CD4-positive, CD25-positive, alpha-beta regulatory T cell (primary cell): ENCODE measurements around the gene ALG14. TPM values are rescaled to one million over a fixed set of nuclear protein-coding genes. Genes with fewer than 3 reads are reported as not detected.

Experiments
- ATAC-seq, 2 donors: fragments of 150-1000 bp; cut with Tn5 transposase; one replicate each; pipeline ENCODE4 v1.10.0; 2021; ENCODE audit warnings: low read depth in 2 of 2, moderate number of reproducible peaks in 2 of 2, moderate library complexity in 1 of 2
- DNase-seq, 3 donors: peaks; one replicate each; pipeline versions ENCODE4 v3.0.0 to v3.0.0-alpha.2; 2012 to 2022; ENCODE audit warnings: mixed read lengths in 1 of 3
- H3K27ac ChIP-seq: one replicate; pipeline ENCODE4 v1.7.0; 2013; ENCODE audit warnings: mild to moderate bottlenecking, low read length; ENCODE audit not compliant: insufficient read depth, poor library complexity, severe bottlenecking
- H3K27me3 ChIP-seq: one replicate; pipeline ENCODE4 v1.7.0; 2013; ENCODE audit warnings: low read length; ENCODE audit not compliant: control insufficient read depth, insufficient read depth
- H3K36me3 ChIP-seq: one replicate; pipeline ENCODE4 v1.7.0; 2013; ENCODE audit warnings: mild to moderate bottlenecking, low read length, moderate library complexity; ENCODE audit not compliant: control insufficient read depth, insufficient read depth
- H3K4me1 ChIP-seq: 2 replicates; pipeline ENCODE4 v1.7.0; 2013; ENCODE audit warnings: mild to moderate bottlenecking, low read length; ENCODE audit not compliant: insufficient read depth, control insufficient read depth, poor library complexity, severe bottlenecking
- H3K4me3 ChIP-seq: one replicate; pipeline ENCODE4 v1.7.0; 2013; ENCODE audit warnings: low read depth, mild to moderate bottlenecking, low read length, moderate library complexity
- H3K9me3 ChIP-seq, 2 experiments: 1 replicate in 1 of 2; 2 replicates in 1 of 2; pipeline ENCODE4 v1.7.0; 2013; ENCODE audit warnings: low read length in 2 of 2, mild to moderate bottlenecking in 1 of 2, moderate library complexity in 1 of 2; ENCODE audit not compliant: control insufficient read depth in 2 of 2
- H3K27ac Mint-ChIP-seq, 3 donors: one replicate each; pipeline ENCODE4 v1.8.0; 2020 to 2022; ENCODE audit warnings: mild to moderate bottlenecking in 3 of 3, mixed read lengths in 3 of 3, moderate library complexity in 2 of 3
- H3K27me3 Mint-ChIP-seq: one replicate; pipeline ENCODE4 v1.8.0; 2022; ENCODE audit warnings: mild to moderate bottlenecking, mixed read lengths
- H3K36me3 Mint-ChIP-seq: one replicate; pipeline ENCODE4 v1.8.0; 2020; ENCODE audit warnings: mixed read lengths
- H3K4me1 Mint-ChIP-seq, 4 donors: one replicate each; pipeline ENCODE4 v1.8.0; 2020 to 2022; ENCODE audit warnings: mixed read lengths in 4 of 4, mild to moderate bottlenecking in 1 of 4
- H3K4me3 Mint-ChIP-seq, 4 donors: one replicate each; pipeline ENCODE4 v1.8.0; 2020 to 2022; ENCODE audit warnings: mild to moderate bottlenecking in 4 of 4, mixed read lengths in 4 of 4, moderate library complexity in 3 of 4
- H3K9me3 Mint-ChIP-seq, 7 donors: one replicate each; pipeline ENCODE4 v1.8.0; 2020 to 2022; ENCODE audit warnings: mixed read lengths in 7 of 7, mild to moderate bottlenecking in 3 of 7, moderate library complexity in 2 of 7
- polyA plus RNA-seq, 4 donors: library from polyadenylated mRNA; unstranded; fragments of 300-500 nt; fragmentation: Illumina TruSeq; gene quantifications; one replicate each; pipeline ENCODE4 v1.2.3, GENCODE V29; 2021
- total RNA-seq: library from RNA; stranded (reverse); gene quantifications from one replicate; pipeline ENCODE4 v1.2.3, GENCODE V29; 2022

Gene ALG14
- total and polyA plus RNA-seq, 5 donors from 2014 or later, result 1.2 to 11.0 (median 5.7) TPM

- H3K9me3 Mint-ChIP-seq, result no peaks in the 10 kb centered on the region
- no peak overlapping the region for H3K27ac ChIP-seq
- no peak overlapping the region for H3K27ac Mint-ChIP-seq
- no peaks in the 10 kb centered on the region for H3K27me3 Mint-ChIP-seq
- ATAC-seq, result no peak
- H3K4me3 ChIP-seq, result no peak overlapping the region
- no peak overlapping the region for H3K4me3 Mint-ChIP-seq
- peaks cover 5% of the 10 kb centered on the region for H3K36me3 Mint-ChIP-seq
- H3K27me3 ChIP-seq, result no peaks in the 10 kb centered on the region
- DNase-seq, result peak in 1 of 3 donors; percentile 44
- H3K36me3 ChIP-seq, result no peaks in the 10 kb centered on the region
- no peaks in the 10 kb centered on the region for H3K4me1 Mint-ChIP-seq
- H3K4me1 ChIP-seq, result no peaks in the 10 kb centered on the region
- H3K9me3 ChIP-seq, result no peaks in the 10 kb centered on the region
Measured at GRCh38 chr1:95041491-95042165, 31.1 kb downstream of the ALG14 start.

- peaks cover 5% of the 10 kb centered on the region for H3K36me3 Mint-ChIP-seq
Measured at GRCh38 chr1:95040032-95040525, 32.7 kb downstream of the ALG14 start.

GRCh38 chr1:95039360-95040031 lies 33.3 kb downstream of the ALG14 start:
- Histone ChIP-seq H3K36me3 (no peaks in the 10 kb centered on the region), H3K4me3 (no peak overlapping the region), H3K4me1 (no peaks in the 10 kb centered on the region), H3K27me3 (no peaks in the 10 kb centered on the region), H3K27ac (no peak overlapping the region), H3K9me3 (no peaks in the 10 kb centered on the region)
- Mint-ChIP-seq H3K27ac (no peak overlapping the region), H3K27me3 (no peaks in the 10 kb centered on the region), H3K4me3 (no peak overlapping the region), H3K4me1 (no peaks in the 10 kb centered on the region), H3K9me3 (no peaks in the 10 kb centered on the region), H3K36me3 (peaks cover 5% of the 10 kb centered on the region)
- ATAC-seq (no peak), DNase-seq (no peak)

More at GRCh38 chr1:95040032-95040525, 32.7 kb downstream of the ALG14 start:
- Mint-ChIP-seq H3K27me3 (no peaks in the 10 kb centered on the region), H3K4me3 (no peak overlapping the region), H3K4me1 (no peaks in the 10 kb centered on the region), H3K27ac (no peak overlapping the region), H3K9me3 (no peaks in the 10 kb centered on the region)
- Histone ChIP-seq H3K4me1 (no peaks in the 10 kb centered on the region), H3K27ac (no peak overlapping the region), H3K9me3 (no peaks in the 10 kb centered on the region), H3K27me3 (no peaks in the 10 kb centered on the region), H3K4me3 (no peak overlapping the region), H3K36me3 (no peaks in the 10 kb centered on the region)
- ATAC-seq (no peak), DNase-seq (no peak)

- Histone ChIP-seq H3K36me3 (no peaks in the 10 kb centered on the region), H3K4me1 (no peaks in the 10 kb centered on the region), H3K27ac (no peak overlapping the region), H3K27me3 (no peaks in the 10 kb centered on the region), H3K9me3 (no peaks in the 10 kb centered on the region), H3K4me3 (no peak overlapping the region)
- no peak for ATAC-seq
- Mint-ChIP-seq H3K4me1 (no peaks in the 10 kb centered on the region), H3K4me3 (no peak overlapping the region), H3K27me3 (no peaks in the 10 kb centered on the region), H3K9me3 (no peaks in the 10 kb centered on the region), H3K36me3 (peaks cover 13% of the 10 kb centered on the region), H3K27ac (no peak overlapping the region)
- DNase-seq, result no peak
Measured at GRCh38 chr1:95035536-95035935, 37.2 kb downstream of the ALG14 start.

- Histone ChIP-seq H3K36me3 (no peaks in the 10 kb centered on the region), H3K4me1 (no peaks in the 10 kb centered on the region), H3K4me3 (no peak overlapping the region), H3K27ac (no peak overlapping the region), H3K27me3 (no peaks in the 10 kb centered on the region), H3K9me3 (peaks cover 0 to under 1% of the 10 kb centered on the region in 2 experiments)
- Mint-ChIP-seq H3K27ac (no peak overlapping the region), H3K27me3 (no peaks in the 10 kb centered on the region), H3K4me1 (no peaks in the 10 kb centered on the region), H3K9me3 (peaks cover 0 to under 1% (median 0%) of the 10 kb centered on the region in 7 donors), H3K4me3 (no peak overlapping the region), H3K36me3 (peaks cover 13% of the 10 kb centered on the region)
- ATAC-seq, result no peak
- no peak for DNase-seq
Measured at GRCh38 chr1:95034506-95034905, 38.2 kb downstream of the ALG14 start.

- no peaks in the 10 kb centered on the region for H3K36me3 ChIP-seq
- Mint-ChIP-seq H3K4me3 (no peak overlapping the region), H3K4me1 (no peaks in the 10 kb centered on the region), H3K27ac (no peak overlapping the region), H3K27me3 (no peaks in the 10 kb centered on the region), H3K36me3 (peaks cover 12% of the 10 kb centered on the region), H3K9me3 (peaks cover 0 to 3% (median 0%) of the 10 kb centered on the region in 7 donors)
- no peak overlapping the region for H3K4me3 ChIP-seq
- H3K4me1 ChIP-seq, result no peaks in the 10 kb centered on the region
- no peaks in the 10 kb centered on the region for H3K27me3 ChIP-seq
- ATAC-seq (no peak), DNase-seq (no peak)
- H3K9me3 ChIP-seq, result peaks cover 0 to 1% of the 10 kb centered on the region in 2 experiments
- no peak overlapping the region for H3K27ac ChIP-seq
Measured at GRCh38 chr1:95033843-95034242, 38.9 kb downstream of the ALG14 start.

- H3K4me1 Mint-ChIP-seq, result no peaks in the 10 kb centered on the region
- Histone ChIP-seq H3K27me3 (no peaks in the 10 kb centered on the region), H3K36me3 (peaks cover 4% of the 10 kb centered on the region), H3K4me3 (no peak overlapping the region), H3K4me1 (no peaks in the 10 kb centered on the region), H3K27ac (no peak overlapping the region), H3K9me3 (peaks cover 0 to 1% of the 10 kb centered on the region in 2 experiments)
- H3K4me3 Mint-ChIP-seq, result no peak overlapping the region
- H3K36me3 Mint-ChIP-seq, result peaks cover 41% of the 10 kb centered on the region
- no peak for DNase-seq
- no peak for ATAC-seq
- H3K27ac Mint-ChIP-seq, result no peak overlapping the region
- H3K27me3 Mint-ChIP-seq, result no peaks in the 10 kb centered on the region
- peaks cover 0 to 6% (median 0%) of the 10 kb centered on the region in 7 donors for H3K9me3 Mint-ChIP-seq
Measured at GRCh38 chr1:95029532-95029931, 43.2 kb downstream of the ALG14 start.
